Mucosa of rectum (tissue), 2 donors: Measurements from ENCODE around the gene TMEM59L.

Source experiments
- H3K27ac ChIP-seq, 2 donors: one replicate each; pipeline ENCODE4 v1.7.0; 2013; ENCODE audit warnings: inconsistent platforms in 2 of 2, low read depth in 2 of 2, low read length in 2 of 2
- H3K27me3 ChIP-seq, 2 donors: one replicate each; pipeline ENCODE4 v1.7.0; 2013; ENCODE audit warnings: low read length in 2 of 2; ENCODE audit not compliant: control insufficient read depth in 2 of 2, insufficient read depth in 2 of 2
- H3K36me3 ChIP-seq, 2 donors: one replicate each; pipeline ENCODE4 v1.7.0; 2013; ENCODE audit warnings: low read length in 2 of 2; ENCODE audit not compliant: control insufficient read depth in 2 of 2, insufficient read depth in 2 of 2
- H3K4me1 ChIP-seq, 2 donors: one replicate each; pipeline ENCODE4 v1.7.0; 2013; ENCODE audit warnings: low read length in 2 of 2, mild to moderate bottlenecking in 1 of 2; ENCODE audit not compliant: control insufficient read depth in 2 of 2, insufficient read depth in 2 of 2
- H3K4me3 ChIP-seq, 2 donors: one replicate each; pipeline ENCODE4 v1.7.0; 2013; ENCODE audit warnings: low read length in 2 of 2
- H3K9ac ChIP-seq, 2 donors: one replicate each; pipeline ENCODE4 v1.7.0; 2013; ENCODE audit warnings: low read length in 2 of 2, low read depth in 1 of 2, mild to moderate bottlenecking in 1 of 2
- H3K9me3 ChIP-seq, 2 donors: one replicate each; pipeline ENCODE4 v1.7.0; 2013; ENCODE audit warnings: low read length in 2 of 2; ENCODE audit not compliant: control insufficient read depth in 2 of 2
- donor health status: healthy.
- donor health status: Normal muscosa, but diverticular disease.

TMEM59L gene

GRCh38 chr19:18609717-18610051 is 3.0 kb upstream of the TMEM59L start:
- peaks cover 70% of the 10 kb centered on the region in 2 donors for H3K27me3 ChIP-seq
- H3K27ac ChIP-seq: no peak overlapping the region
- H3K9ac ChIP-seq: no peak overlapping the region
- H3K4me1 ChIP-seq: peaks cover 0 to 17% of the 10 kb centered on the region in 2 donors
- H3K4me3 ChIP-seq: no peak overlapping the region
- no peaks in the 10 kb centered on the region for H3K9me3 ChIP-seq
- H3K36me3 ChIP-seq: no peaks in the 10 kb centered on the region

- H3K27me3 ChIP-seq: peaks cover 66% of the 10 kb centered on the region in 2 donors
- no peak overlapping the region for H3K4me3 ChIP-seq
- H3K9me3 ChIP-seq: no peaks in the 10 kb centered on the region
- peaks cover 0 to 17% of the 10 kb centered on the region in 2 donors for H3K4me1 ChIP-seq
- no peak overlapping the region for H3K27ac ChIP-seq
- no peaks in the 10 kb centered on the region for H3K36me3 ChIP-seq
- no peak overlapping the region for H3K9ac ChIP-seq
Measured at GRCh38 chr19:18610245-18610555, 2.5 kb upstream of the TMEM59L start.

GRCh38 chr19:18610556-18611326 is 1.9 kb upstream of the TMEM59L start:
- peaks cover 0 to 17% of the 10 kb centered on the region in 2 donors for H3K4me1 ChIP-seq
- no peaks in the 10 kb centered on the region for H3K36me3 ChIP-seq
- H3K9me3 ChIP-seq: no peaks in the 10 kb centered on the region
- H3K9ac ChIP-seq: no peak overlapping the region
- no peak overlapping the region for H3K27ac ChIP-seq
- H3K27me3 ChIP-seq: peaks cover 63 to 68% of the 10 kb centered on the region in 2 donors
- no peak overlapping the region for H3K4me3 ChIP-seq

GRCh38 chr19:18611327-18612050 is 1.2 kb upstream of the TMEM59L start:
- Histone ChIP-seq H3K4me1 (peaks cover 0 to 17% of the 10 kb centered on the region in 2 donors), H3K27me3 (peaks cover 68 to 72% of the 10 kb centered on the region in 2 donors), H3K27ac (no peak overlapping the region), H3K4me3 (no peak overlapping the region), H3K36me3 (no peaks in the 10 kb centered on the region), H3K9ac (no peak overlapping the region), H3K9me3 (no peaks in the 10 kb centered on the region)

- Histone ChIP-seq H3K27me3 (peaks cover 67 to 72% of the 10 kb centered on the region in 2 donors), H3K4me3 (peak overlapping the region in 1 of 2 donors; percentile 41), H3K9me3 (no peaks in the 10 kb centered on the region), H3K9ac (peak overlapping the region in 1 of 2 donors; percentile 2), H3K27ac (no peak overlapping the region), H3K36me3 (no peaks in the 10 kb centered on the region), H3K4me1 (peaks cover 0 to 17% of the 10 kb centered on the region in 2 donors)
Measured at GRCh38 chr19:18612051-18612771, 459 bp upstream of the TMEM59L start.

GRCh38 chr19:18613589-18614234 is 1.0 kb downstream of the TMEM59L start:
- Histone ChIP-seq H3K4me1 (peaks cover 0 to 14% of the 10 kb centered on the region in 2 donors), H3K9ac (no peak overlapping the region), H3K27ac (no peak overlapping the region), H3K4me3 (no peak overlapping the region), H3K36me3 (no peaks in the 10 kb centered on the region), H3K27me3 (peaks cover 54 to 61% of the 10 kb centered on the region in 2 donors), H3K9me3 (no peaks in the 10 kb centered on the region)

GRCh38 chr19:18616023-18616422 is 3.4 kb downstream of the TMEM59L start:
- Histone ChIP-seq H3K36me3 (no peaks in the 10 kb centered on the region), H3K27me3 (peaks cover 35 to 40% of the 10 kb centered on the region in 2 donors), H3K9me3 (no peaks in the 10 kb centered on the region), H3K27ac (no peak overlapping the region), H3K4me1 (peaks cover 0 to 13% of the 10 kb centered on the region in 2 donors), H3K4me3 (no peak overlapping the region), H3K9ac (no peak overlapping the region)

- Histone ChIP-seq H3K4me1 (peaks cover 0 to 3% of the 10 kb centered on the region in 2 donors), H3K27me3 (peaks cover 23 to 27% of the 10 kb centered on the region in 2 donors), H3K36me3 (no peaks in the 10 kb centered on the region)
Measured at GRCh38 chr19:18617562-18617961, 4.9 kb downstream of the TMEM59L start.

GRCh38 chr19:18618236-18618635 is 5.6 kb downstream of the TMEM59L start:
- no peak overlapping the region for H3K4me3 ChIP-seq
- no peaks in the 10 kb centered on the region for H3K36me3 ChIP-seq
- no peak overlapping the region for H3K27ac ChIP-seq
- no peak overlapping the region for H3K9ac ChIP-seq
- peaks cover 22 to 23% of the 10 kb centered on the region in 2 donors for H3K27me3 ChIP-seq
- H3K4me1 ChIP-seq: no peaks in the 10 kb centered on the region
- H3K9me3 ChIP-seq: no peaks in the 10 kb centered on the region

More at GRCh38 chr19:18617562-18617961, 4.9 kb downstream of the TMEM59L start:
- Histone ChIP-seq H3K4me3 (no peak overlapping the region), H3K27ac (no peak overlapping the region), H3K9me3 (no peaks in the 10 kb centered on the region), H3K9ac (no peak overlapping the region)
